HCT116 (cell line): Measurements from ENCODE around the gene CREBBP.

Experiments
- CTCF ChIP-seq, 3 experiments: fragments of 200-600 bp in 1 of 3; sonication (generic) in 1 of 3; IDR thresholded peaks in 2 of 3; conservative IDR thresholded peaks in 1 of 3; 2 replicates each; pipeline ENCODE4 v1.5.1; 2012 to 2017; ENCODE audit warnings: low read depth in 2 of 3, low read length in 2 of 3, antibody characterized with exemption in 1 of 3, borderline replicate concordance in 1 of 3, control low read depth in 1 of 3, mild to moderate bottlenecking in 1 of 3, mixed read lengths in 1 of 3, mixed run types in 1 of 3, moderate library complexity in 1 of 3; ENCODE audit not compliant: insufficient read depth in 1 of 3
- EZH2 ChIP-seq: fragments of 200-600 bp; sonication (generic); IDR thresholded peaks from 2 replicates; pipeline ENCODE4 v1.6.1; 2017; ENCODE audit warnings: antibody characterized with exemption, mixed run types
- POLR2A ChIP-seq: IDR thresholded peaks from 2 replicates; pipeline ENCODE4 v1.7.0; 2011; ENCODE audit warnings: borderline replicate concordance; ENCODE audit not compliant: insufficient read depth, insufficient read length; ENCODE audit errors: extremely low read depth
- POLR2AphosphoS5 ChIP-seq: IDR thresholded peaks from 2 replicates; pipeline ENCODE4 v1.6.1; 2011; ENCODE audit warnings: mild to moderate bottlenecking, low read depth, low read length, moderate library complexity
- SP1 ChIP-seq: IDR thresholded peaks from 2 replicates; pipeline ENCODE4 v1.6.1; 2012; ENCODE audit warnings: low read depth
- YY1 ChIP-seq: IDR thresholded peaks from 2 replicates; pipeline ENCODE4 v1.6.1; 2011; ENCODE audit warnings: low read length, low read depth, moderate library complexity, mild to moderate bottlenecking; ENCODE audit not compliant: insufficient replicate concordance; ENCODE audit errors: extremely low read depth

- TF ChIP-seq CTCF (IDR thresholded peaks at IDR 0.05 in 2 of 3, conservative IDR thresholded peaks at IDR 0.05 in 1 of 3; ENCODE audit: borderline replicate concordance in 1 of 3, insufficient read depth in 1 of 3, low read depth in 2 of 3, low read length in 2 of 3): no peak
- no peak for TF ChIP-seq YY1
- no peak for TF ChIP-seq POLR2A
- no peak for TF ChIP-seq POLR2AphosphoS5
- TF ChIP-seq SP1: no peak
- TF ChIP-seq EZH2: no peak
Measured at GRCh38 chr16:3889059-3889458, 8.5 kb upstream of the CREBBP start.
